AG04449 (cell line): Measurements from ENCODE around the gene IQSEC2.

Experiments used
- CTCF ChIA-PET: fragments of 350-600 bp; formaldehyde crosslinking; extraction: SDS; loops from one replicate; lab custom pipeline; 2021; ENCODE audit warnings: antibody characterized with exemption; lab: Yijun Ruan, JAX
- POLR2A ChIA-PET: fragments of 400-600, 350-600 bp; formaldehyde crosslinking; extraction: SDS; loops from one replicate; lab custom pipeline; 2020; ENCODE audit warnings: antibody characterized with exemption, inconsistent platforms; lab: Yijun Ruan, JAX
- DNase-seq: peaks from one replicate; pipeline ENCODE4 v3.0.0-alpha.2; 2010; ENCODE audit warnings: low read depth, low spot score
- H3K4me3 ChIP-seq: 2 replicates; pipeline ENCODE4 v1.5.1; 2011; ENCODE audit warnings: low read depth, mild to moderate bottlenecking, control low read depth, low read length
- TF ChIP-seq, protein P1 (sequence below): IDR thresholded peaks from one replicate; pipeline ENCODE4 v1.5.1; 2011; ENCODE audit warnings: mild to moderate bottlenecking, moderate library complexity, low read length, control low read depth, inconsistent platforms; ENCODE audit not compliant: insufficient read depth; ENCODE audit errors: missing control alignments

Gene IQSEC2

DNA sequence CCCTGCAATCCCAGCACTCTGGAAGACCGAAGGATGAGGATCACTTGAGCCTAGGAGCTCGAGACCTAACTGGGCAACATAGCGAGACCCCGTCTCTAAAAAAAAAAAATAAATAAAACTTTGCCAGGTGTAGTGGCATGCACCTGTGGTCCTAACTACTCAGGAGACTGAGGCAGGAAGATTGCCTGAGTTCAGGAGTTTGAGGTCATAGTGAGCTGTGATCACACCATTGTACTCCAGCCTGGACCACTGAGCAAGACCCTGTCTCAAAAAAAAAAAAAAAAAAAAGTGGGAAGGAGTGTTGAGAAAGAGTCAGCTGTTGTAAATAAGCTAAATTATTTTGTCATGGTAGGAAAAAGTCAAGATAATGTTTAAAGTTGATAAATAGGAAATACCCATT lies 27.5 kb upstream of the IQSEC2 start:
- ChIA-PET CTCF (interaction anchor here (1.3 to 7.6 kb wide), 6 partner anchors 7 to 174 kb away, joined by 3 to 85 read pairs (median 14); no protein-coding TSS in a partner anchor), POLR2A (no interaction called here)
- DNase-seq = no peak
- TF ChIP-seq, protein P1, sequence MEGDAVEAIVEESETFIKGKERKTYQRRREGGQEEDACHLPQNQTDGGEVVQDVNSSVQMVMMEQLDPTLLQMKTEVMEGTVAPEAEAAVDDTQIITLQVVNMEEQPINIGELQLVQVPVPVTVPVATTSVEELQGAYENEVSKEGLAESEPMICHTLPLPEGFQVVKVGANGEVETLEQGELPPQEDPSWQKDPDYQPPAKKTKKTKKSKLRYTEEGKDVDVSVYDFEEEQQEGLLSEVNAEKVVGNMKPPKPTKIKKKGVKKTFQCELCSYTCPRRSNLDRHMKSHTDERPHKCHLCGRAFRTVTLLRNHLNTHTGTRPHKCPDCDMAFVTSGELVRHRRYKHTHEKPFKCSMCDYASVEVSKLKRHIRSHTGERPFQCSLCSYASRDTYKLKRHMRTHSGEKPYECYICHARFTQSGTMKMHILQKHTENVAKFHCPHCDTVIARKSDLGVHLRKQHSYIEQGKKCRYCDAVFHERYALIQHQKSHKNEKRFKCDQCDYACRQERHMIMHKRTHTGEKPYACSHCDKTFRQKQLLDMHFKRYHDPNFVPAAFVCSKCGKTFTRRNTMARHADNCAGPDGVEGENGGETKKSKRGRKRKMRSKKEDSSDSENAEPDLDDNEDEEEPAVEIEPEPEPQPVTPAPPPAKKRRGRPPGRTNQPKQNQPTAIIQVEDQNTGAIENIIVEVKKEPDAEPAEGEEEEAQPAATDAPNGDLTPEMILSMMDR = no peak
- H3K4me3 ChIP-seq = no peak overlapping the region

DNA sequence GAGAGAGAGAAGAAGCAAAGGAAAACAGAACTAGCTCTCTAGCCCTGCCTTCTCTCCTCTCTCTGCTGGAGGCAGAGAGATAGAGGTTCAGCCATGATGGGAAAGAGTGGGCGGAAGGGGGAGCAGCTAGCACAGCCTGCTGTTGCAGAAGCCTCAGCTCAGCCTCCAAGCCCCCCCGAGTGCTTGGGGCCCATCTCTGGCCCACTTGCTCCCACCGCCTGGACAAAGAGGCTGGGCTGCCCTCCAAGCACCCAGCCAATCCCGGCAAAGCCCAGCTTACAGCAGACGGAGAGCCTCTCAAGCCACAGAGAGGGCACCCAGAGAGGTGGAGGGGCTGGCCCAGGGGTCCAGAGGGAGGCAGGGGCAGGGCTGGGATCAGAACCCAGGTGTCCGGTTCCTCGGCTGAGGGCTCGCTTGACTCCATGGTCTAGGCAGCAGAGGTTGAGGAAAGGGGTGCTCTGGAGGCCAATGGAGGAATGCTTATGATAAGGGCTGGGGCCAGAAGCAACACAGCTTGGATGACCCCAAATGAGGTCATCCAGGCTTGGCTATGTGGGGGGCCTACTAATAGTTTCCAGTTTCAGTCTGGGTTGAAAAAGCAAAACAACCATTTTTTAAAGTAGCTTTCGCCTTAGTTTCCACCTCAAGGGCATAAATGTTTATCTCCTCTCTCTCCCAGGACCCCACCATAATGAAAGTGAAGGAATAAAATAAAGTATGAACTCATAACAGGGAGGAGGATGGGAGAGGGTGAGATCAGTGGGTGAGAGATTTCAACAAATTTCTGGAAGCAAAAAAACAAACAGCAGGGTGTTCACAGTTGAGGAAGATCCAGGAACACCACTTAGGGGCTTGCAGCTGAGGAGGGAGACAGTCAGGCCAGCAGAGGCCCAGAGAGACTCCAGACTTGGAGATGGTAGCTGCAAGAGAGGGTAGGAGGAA lies 24.9 kb upstream of the IQSEC2 start:
- POLR2A ChIA-PET = no interaction called here
- TF ChIP-seq, protein P1 = no peak
- no peak for DNase-seq
- no peak overlapping the region for H3K4me3 ChIP-seq
- CTCF ChIA-PET = interaction anchor here (1.4 to 8.7 kb wide), 4 partner anchors 6 to 140 kb away, joined by 4 to 77 read pairs (median 10); no protein-coding TSS in a partner anchor

DNA sequence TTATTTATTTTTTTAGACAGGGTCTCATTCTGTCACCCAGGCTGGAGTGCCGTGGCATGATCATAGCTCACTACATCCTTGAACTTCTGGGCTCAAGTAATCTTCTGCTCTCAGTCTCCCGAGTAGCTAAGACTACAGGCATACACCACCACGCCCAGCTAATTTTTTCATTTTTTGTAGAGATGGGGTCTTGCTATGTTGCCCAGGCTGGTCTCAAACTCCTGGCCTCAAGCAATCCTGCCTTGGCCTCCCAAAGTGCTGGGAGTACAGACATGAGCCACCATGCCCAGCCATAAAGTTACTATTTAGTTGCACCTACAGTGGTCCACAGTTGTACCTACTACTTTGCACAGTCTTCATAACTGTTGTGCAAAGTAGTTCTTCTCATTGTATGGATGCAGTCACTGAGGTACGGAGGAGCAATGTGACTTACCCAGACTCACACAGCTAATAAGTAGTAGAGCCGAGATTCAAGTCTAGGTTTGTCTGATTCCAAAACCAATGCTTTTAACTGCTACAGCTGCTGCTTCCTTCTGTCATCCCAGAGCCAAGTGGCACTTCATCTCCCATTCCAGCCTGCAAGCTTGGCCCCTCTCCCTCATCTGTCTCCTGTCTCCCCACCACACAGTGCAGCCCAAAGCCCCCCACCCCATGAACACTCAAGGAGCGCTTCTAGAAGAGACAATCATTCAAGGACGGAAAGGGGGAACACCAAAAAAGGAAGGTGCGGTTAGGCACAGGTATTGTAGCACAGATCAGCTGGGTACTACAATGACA lies 24.0 kb upstream of the IQSEC2 start:
- POLR2A ChIA-PET = no interaction called here
- no peak for DNase-seq
- TF ChIP-seq, protein P1 = no peak
- CTCF ChIA-PET = interaction anchor here (1.4 to 8.7 kb wide), 3 partner anchors 7 to 21 kb away, joined by 5 to 77 read pairs (median 16); no protein-coding TSS in a partner anchor
- H3K4me3 ChIP-seq = no peak overlapping the region

DNA sequence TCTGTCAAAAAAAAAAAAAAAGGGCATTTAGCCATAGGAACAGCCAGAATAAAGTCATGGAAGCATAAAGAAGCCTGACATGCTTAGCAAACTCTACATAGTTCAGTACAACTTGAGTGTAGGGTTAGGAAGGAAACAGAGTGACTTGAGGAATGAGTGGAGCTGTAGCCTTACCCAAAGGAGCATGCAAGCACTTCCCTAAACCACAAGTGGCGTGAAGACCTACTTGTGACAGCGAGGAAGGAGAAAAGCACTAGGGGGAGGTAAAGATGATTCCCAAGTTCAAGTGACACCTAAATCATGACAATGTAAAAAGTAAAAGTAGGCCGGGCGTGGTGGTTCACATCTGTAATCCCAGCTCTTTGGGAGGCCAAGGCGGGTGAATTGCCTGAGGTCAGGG lies 21.8 kb upstream of the IQSEC2 start:
- no peak overlapping the region for H3K4me3 ChIP-seq
- ChIA-PET POLR2A (interaction anchor here (0.7 kb wide), 1 partner anchor 10 kb away, joined by 4 read pairs; no protein-coding TSS in a partner anchor), CTCF (interaction anchor here (4.4 to 8.7 kb wide), 2 partner anchors 9 to 19 kb away, joined by 16 to 77 read pairs; no protein-coding TSS in a partner anchor)
- DNase-seq = no peak
- TF ChIP-seq, protein P1 = no peak

DNA sequence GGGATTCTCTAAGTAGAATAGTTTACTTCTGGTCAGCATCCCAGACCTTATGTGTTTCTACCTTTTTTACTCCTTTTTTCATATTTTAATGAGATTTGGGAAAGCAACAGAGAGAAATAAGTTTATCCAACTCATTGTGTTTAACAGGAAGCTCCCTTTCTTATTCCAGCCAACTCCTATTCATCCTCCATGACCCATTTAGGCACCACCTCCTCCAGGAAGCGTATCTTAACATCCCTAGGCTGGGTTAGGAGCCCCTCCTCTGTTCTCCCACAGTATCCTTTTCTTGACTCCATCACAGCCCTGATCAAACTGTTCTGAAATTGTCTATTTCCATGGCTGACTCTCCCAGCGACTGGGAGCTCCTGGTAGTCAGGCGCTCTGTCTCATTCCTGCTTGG lies 18.8 kb upstream of the IQSEC2 start:
- CTCF ChIA-PET = interaction anchor here (1.0 to 8.7 kb wide), 5 partner anchors 9 to 146 kb away, joined by 3 to 77 read pairs (median 4); no protein-coding TSS in a partner anchor
- POLR2A ChIA-PET = no interaction called here
- H3K4me3 ChIP-seq = no peak overlapping the region
- DNase-seq = no peak
- TF ChIP-seq, protein P1 = no peak
